ENCODE data around the gene APOA4. TPM values are rescaled to one million over a fixed set of nuclear protein-coding genes. Genes with fewer than 3 reads are reported as not detected.

Gene APOA4
- not detected in 2 replicates for total RNA-seq (2014; rRNA removed; shearing (Covaris generic))
- polyA plus RNA-seq (2016; fragmentation: Nextera tagmentation; extraction: Ambion mirVana): not detected in 2 replicates
- long read RNA-seq: 0 reads

GRCh38 chr11:116823031-116823843, at the start of gene APOA4:
Gene APOA4 (minus strand): TSS chr11:116823304. CDS start chr11:116823191, 113 bp downstream.
- H3K4me1 Mint-ChIP-seq: peaks cover 5% of the 10 kb centered on the region; the same call in 2 of the 3 replicates
- ATAC-seq: no peak

More at GRCh38 chr11:116823031-116823843, at the start of gene APOA4:
- TF ChIP-seq STAT1 (IDR thresholded peaks at IDR 0.05; ENCODE audit: unreplicated experiment): no peak
- TF ChIP-seq, protein P1, sequence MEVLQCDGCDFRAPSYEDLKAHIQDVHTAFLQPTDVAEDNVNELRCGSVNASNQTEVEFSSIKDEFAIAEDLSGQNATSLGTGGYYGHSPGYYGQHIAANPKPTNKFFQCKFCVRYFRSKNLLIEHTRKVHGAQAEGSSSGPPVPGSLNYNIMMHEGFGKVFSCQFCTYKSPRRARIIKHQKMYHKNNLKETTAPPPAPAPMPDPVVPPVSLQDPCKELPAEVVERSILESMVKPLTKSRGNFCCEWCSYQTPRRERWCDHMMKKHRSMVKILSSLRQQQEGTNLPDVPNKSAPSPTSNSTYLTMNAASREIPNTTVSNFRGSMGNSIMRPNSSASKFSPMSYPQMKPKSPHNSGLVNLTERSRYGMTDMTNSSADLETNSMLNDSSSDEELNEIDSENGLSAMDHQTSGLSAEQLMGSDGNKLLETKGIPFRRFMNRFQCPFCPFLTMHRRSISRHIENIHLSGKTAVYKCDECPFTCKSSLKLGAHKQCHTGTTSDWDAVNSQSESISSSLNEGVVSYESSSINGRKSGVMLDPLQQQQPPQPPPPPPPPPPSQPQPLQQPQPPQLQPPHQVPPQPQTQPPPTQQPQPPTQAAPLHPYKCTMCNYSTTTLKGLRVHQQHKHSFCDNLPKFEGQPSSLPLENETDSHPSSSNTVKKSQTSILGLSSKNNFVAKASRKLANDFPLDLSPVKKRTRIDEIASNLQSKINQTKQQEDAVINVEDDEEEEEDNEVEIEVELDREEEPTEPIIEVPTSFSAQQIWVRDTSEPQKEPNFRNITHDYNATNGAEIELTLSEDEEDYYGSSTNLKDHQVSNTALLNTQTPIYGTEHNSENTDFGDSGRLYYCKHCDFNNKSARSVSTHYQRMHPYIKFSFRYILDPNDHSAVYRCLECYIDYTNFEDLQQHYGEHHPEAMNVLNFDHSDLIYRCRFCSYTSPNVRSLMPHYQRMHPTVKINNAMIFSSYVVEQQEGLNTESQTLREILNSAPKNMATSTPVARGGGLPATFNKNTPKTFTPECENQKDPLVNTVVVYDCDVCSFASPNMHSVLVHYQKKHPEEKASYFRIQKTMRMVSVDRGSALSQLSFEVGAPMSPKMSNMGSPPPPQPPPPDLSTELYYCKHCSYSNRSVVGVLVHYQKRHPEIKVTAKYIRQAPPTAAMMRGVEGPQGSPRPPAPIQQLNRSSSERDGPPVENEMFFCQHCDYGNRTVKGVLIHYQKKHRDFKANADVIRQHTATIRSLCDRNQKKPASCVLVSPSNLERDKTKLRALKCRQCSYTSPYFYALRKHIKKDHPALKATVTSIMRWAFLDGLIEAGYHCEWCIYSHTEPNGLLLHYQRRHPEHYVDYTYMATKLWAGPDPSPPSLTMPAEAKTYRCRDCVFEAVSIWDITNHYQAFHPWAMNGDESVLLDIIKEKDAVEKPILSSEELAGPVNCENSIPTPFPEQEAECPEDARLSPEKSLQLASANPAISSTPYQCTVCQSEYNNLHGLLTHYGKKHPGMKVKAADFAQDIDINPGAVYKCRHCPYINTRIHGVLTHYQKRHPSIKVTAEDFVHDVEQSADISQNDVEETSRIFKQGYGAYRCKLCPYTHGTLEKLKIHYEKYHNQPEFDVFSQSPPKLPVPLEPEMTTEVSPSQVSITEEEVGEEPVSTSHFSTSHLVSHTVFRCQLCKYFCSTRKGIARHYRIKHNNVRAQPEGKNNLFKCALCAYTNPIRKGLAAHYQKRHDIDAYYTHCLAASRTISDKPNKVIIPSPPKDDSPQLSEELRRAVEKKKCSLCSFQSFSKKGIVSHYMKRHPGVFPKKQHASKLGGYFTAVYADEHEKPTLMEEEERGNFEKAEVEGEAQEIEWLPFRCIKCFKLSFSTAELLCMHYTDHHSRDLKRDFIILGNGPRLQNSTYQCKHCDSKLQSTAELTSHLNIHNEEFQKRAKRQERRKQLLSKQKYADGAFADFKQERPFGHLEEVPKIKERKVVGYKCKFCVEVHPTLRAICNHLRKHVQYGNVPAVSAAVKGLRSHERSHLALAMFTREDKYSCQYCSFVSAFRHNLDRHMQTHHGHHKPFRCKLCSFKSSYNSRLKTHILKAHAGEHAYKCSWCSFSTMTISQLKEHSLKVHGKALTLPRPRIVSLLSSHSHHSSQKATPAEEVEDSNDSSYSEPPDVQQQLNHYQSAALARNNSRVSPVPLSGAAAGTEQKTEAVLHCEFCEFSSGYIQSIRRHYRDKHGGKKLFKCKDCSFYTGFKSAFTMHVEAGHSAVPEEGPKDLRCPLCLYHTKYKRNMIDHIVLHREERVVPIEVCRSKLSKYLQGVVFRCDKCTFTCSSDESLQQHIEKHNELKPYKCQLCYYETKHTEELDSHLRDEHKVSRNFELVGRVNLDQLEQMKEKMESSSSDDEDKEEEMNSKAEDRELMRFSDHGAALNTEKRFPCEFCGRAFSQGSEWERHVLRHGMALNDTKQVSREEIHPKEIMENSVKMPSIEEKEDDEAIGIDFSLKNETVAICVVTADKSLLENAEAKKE (CRISPR knock-in tag; IDR thresholded peaks at IDR 0.05): no peak
- TF ChIP-seq NANOG (IDR thresholded peaks at IDR 0.05; ENCODE audit: borderline replicate concordance): no peak
- TF ChIP-seq EZH2 (IDR thresholded peaks at IDR 0.05; ENCODE audit: low read depth, unreplicated experiment): no peak
- no peak for TF ChIP-seq POLR2AphosphoS5 (IDR thresholded peaks at IDR 0.05; ENCODE audit: low read depth)
- no peak for TF ChIP-seq CREB1 (CRISPR knock-in tag; IDR thresholded peaks at IDR 0.05; ENCODE audit: low read depth)
- no peak for TF ChIP-seq JUNB (IDR thresholded peaks at IDR 0.05; ENCODE audit: unreplicated experiment)
- no peak for TF ChIP-seq ZNF331 (CRISPR knock-in tag; IDR thresholded peaks at IDR 0.05; ENCODE audit: low read depth)
- Histone ChIP-seq H3K79me2 (replicated peaks; ENCODE audit: insufficient read depth) (no peaks in the 10 kb centered on the region), H3K9me2 (ENCODE audit: insufficient read depth) (0 out of 2 replicates have a peak, but pooled peaks cover 3% of the 10 kb centered on the region), H3K4me3 (no peak within 1 kb of the TSS), H3K4me1 (ENCODE audit: insufficient read depth) (no peaks in the 10 kb centered on the region), H3K36me3 (ENCODE audit: insufficient read depth) (no peaks in the 10 kb centered on the region), H4K20me1 (replicated peaks; ENCODE audit: insufficient read depth) (no peaks in the 10 kb centered on the region), H3K27ac (ENCODE audit: low read depth) (no peak within 1 kb of the TSS), H3F3A (replicated peaks; ENCODE audit: low read depth) (no peaks in the 10 kb centered on the region), H2AFZ (no peak within 1 kb of the TSS), H3K4me2 (no peak within 1 kb of the TSS), H3K27me3 (ENCODE audit: insufficient read depth) (no peaks in the 10 kb centered on the region)
- H3K36me3 Mint-ChIP-seq (ENCODE audit: low read depth): no peaks in the 10 kb centered on the region
- no peaks in the 10 kb centered on the region for H3K9me3 Mint-ChIP-seq
- no peak within 1 kb of the TSS for H3K27ac Mint-ChIP-seq
- no peaks in the 10 kb centered on the region for H3K27me3 Mint-ChIP-seq (ENCODE audit: insufficient read depth, low read depth, poor library complexity)
- H3K4me3 Mint-ChIP-seq: no peak within 1 kb of the TSS
- no peak for DNase-seq (ENCODE audit: low spot score)
